Articular chondrocyte of knee joint (primary cell): ENCODE measurements around the gene DRD5. TPM values are rescaled to one million over a fixed set of nuclear protein-coding genes. Genes with fewer than 3 reads are reported as not detected.

Experiments used
- small RNA-seq: library from RNA; depleted of rRNA; stranded (forward); fragments of <200 nt; gene quantifications from one replicate; pipeline ENCODE3, GENCODE V24; 2012
- total RNA-seq: library from RNA; depleted of rRNA; stranded (reverse); fragments of >200 nt; gene quantifications from 2 replicates; pipeline ENCODE4 v1.2.3, GENCODE V29; 2012

DRD5 gene
- total RNA-seq, result not detected in 2 replicates

GRCh38 chr4:9781343-9782135, at the start of gene DRD5:
Gene DRD5, plus strand, starts transcription at chr4:9781634. Its CDS starts 396 bp downstream, at chr4:9782030.

Small RNA genes within 50 kb of the gene (small RNA-seq; reads per million reads assigned to genes)
- gene RNA5SP154, result not detected

Other genes starting within 250 kb of the DRD5 start
- gene SLC2A9, start 239.9 kb downstream of the DRD5 start, total RNA-seq, result 3.0 and 5.6 TPM in 2 replicates